Skin epidermis (tissue), 12 donors: Measurements from ENCODE around the gene SPINK8.
A peak's percentile ranks its signal among the peaks of the same experiment; 100 is the strongest.
"Not testable (repeated sequence)": the region's sequence is repeated elsewhere in the genome, so short reads cannot be mapped to it uniquely, and the experiment has no call there.

Experiments
- H3K27ac ChIP-seq, 21 experiments: fragments of 200-600 bp; sonication (generic) in 11 of 21; one replicate each; pipeline ENCODE4 v1.5.0; 2020; ENCODE audit warnings: mild to moderate bottlenecking in 3 of 21, inconsistent platforms in 2 of 21, moderate library complexity in 2 of 21
- H3K4me3 ChIP-seq, 7 experiments: fragments of 200-600 bp; sonication (generic) in 2 of 7; one replicate each; pipeline ENCODE4 v1.5.0; 2020; ENCODE audit warnings: inconsistent platforms in 2 of 7, mild to moderate bottlenecking in 2 of 7, moderate library complexity in 1 of 7

SPINK8 gene

GRCh38 chr3:48334605-48335004 lies 1.1 kb upstream of the SPINK8 start:
- H3K27ac ChIP-seq: no peak overlapping the region
- H3K4me3 ChIP-seq: no peak overlapping the region

GRCh38 chr3:48331706-48332435 lies 1.6 kb downstream of the SPINK8 start:
- H3K27ac ChIP-seq, H3K4me3 ChIP-seq: not testable (repeated sequence)

- H3K4me3 ChIP-seq: no peak overlapping the region
- H3K27ac ChIP-seq: no peak overlapping the region
Measured at GRCh38 chr3:48320996-48321395, 12.5 kb downstream of the SPINK8 start.

GRCh38 chr3:48318713-48319468 lies 14.6 kb downstream of the SPINK8 start:
- Histone ChIP-seq H3K27ac (no peak overlapping the region), H3K4me3 (no peak overlapping the region)

- Histone ChIP-seq H3K4me3 (no peak overlapping the region), H3K27ac (no peak overlapping the region)
Measured at GRCh38 chr3:48314542-48314941, 18.9 kb downstream of the SPINK8 start.

GRCh38 chr3:48306860-48307530 lies 26.5 kb downstream of the SPINK8 start:
- Histone ChIP-seq H3K27ac (no peak overlapping the region), H3K4me3 (no peak overlapping the region)

GRCh38 chr3:48306290-48306689 lies 27.2 kb downstream of the SPINK8 start:
- H3K4me3 ChIP-seq: no peak overlapping the region
- no peak overlapping the region for H3K27ac ChIP-seq

- Histone ChIP-seq H3K4me3 (no peak overlapping the region), H3K27ac (no peak overlapping the region)
Measured at GRCh38 chr3:48305396-48305795, 28.1 kb downstream of the SPINK8 start.

- H3K4me3 ChIP-seq: no peak overlapping the region
- no peak overlapping the region for H3K27ac ChIP-seq
Measured at GRCh38 chr3:48303021-48303420, 30.4 kb downstream of the SPINK8 start.

GRCh38 chr3:48301800-48302166 lies 31.7 kb downstream of the SPINK8 start:
- H3K27ac ChIP-seq: peak overlapping the region; percentile 87 to 100 (median 96)
- peak overlapping the region; percentile 50 to 81 (median 73) for H3K4me3 ChIP-seq

GRCh38 chr3:48301020-48301799 lies 32.3 kb downstream of the SPINK8 start, which contains the start of gene NME6:
TSS of gene NME6 (minus strand) at chr3:48301367.
- H3K4me3 ChIP-seq: peak within 1 kb of the TSS; percentile 50 to 81 (median 73)
- peak within 1 kb of the TSS; percentile 87 to 100 (median 96) for H3K27ac ChIP-seq

- Histone ChIP-seq H3K4me3 (peak overlapping the region; percentile 50 to 81 (median 73)), H3K27ac (peak overlapping the region in 17 of 21 experiments; percentile 92 to 100 (median 97))
Measured at GRCh38 chr3:48299746-48300712, 33.4 kb downstream of the SPINK8 start.

GRCh38 chr3:48297111-48297810 lies 36.2 kb downstream of the SPINK8 start:
- H3K27ac ChIP-seq: no peak overlapping the region
- no peak overlapping the region for H3K4me3 ChIP-seq

- Histone ChIP-seq H3K27ac (no peak overlapping the region), H3K4me3 (no peak overlapping the region)
Measured at GRCh38 chr3:48296699-48297098, 36.8 kb downstream of the SPINK8 start.

GRCh38 chr3:48294611-48295263 lies 38.7 kb downstream of the SPINK8 start:
- Histone ChIP-seq H3K4me3 (no peak overlapping the region), H3K27ac (no peak overlapping the region)

- H3K27ac ChIP-seq: no peak overlapping the region
- H3K4me3 ChIP-seq: no peak overlapping the region
Measured at GRCh38 chr3:48289659-48290058, 43.8 kb downstream of the SPINK8 start.

GRCh38 chr3:48287034-48287433 lies 46.4 kb downstream of the SPINK8 start:
- no peak overlapping the region for H3K4me3 ChIP-seq
- H3K27ac ChIP-seq: no peak overlapping the region

GRCh38 chr3:48286308-48286707 lies 47.2 kb downstream of the SPINK8 start:
- no peak overlapping the region for H3K4me3 ChIP-seq

More at GRCh38 chr3:48286308-48286707, 47.2 kb downstream of the SPINK8 start:
- H3K27ac ChIP-seq: no peak overlapping the region
